Dedifferentiated amniotic fluid mesenchymal stem cell (primary cell): ENCODE data around the gene KCNQ4.

Source experiments
- DNase-seq: peaks from one replicate; pipeline ENCODE4 v3.0.0-alpha.2; 2016; ENCODE audit errors: extremely low spot score

KCNQ4 gene

GRCh38 chr1:40838980-40839942 is 55.7 kb downstream of the KCNQ4 start:
- no peak for DNase-seq

DNA sequence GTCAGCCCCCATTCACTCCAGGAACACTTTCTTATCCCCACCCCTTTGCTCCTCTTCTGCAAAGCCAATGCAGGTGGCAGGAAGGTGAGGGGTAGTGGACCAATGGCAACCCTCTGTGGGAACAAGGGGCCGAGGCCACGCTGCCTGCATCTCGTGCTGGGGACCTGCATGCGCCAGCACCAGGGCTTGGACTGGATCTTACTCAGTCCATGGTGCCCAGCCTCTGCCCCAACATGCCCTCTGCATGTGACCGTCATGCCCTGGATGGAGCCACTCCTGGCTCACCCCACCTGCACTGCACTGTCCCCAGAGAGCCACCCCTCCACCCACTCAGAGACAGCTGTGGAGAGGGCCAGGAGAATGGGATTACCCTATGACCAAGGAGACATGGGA is 56.4 kb downstream of the KCNQ4 start:
- no peak for DNase-seq

DNA sequence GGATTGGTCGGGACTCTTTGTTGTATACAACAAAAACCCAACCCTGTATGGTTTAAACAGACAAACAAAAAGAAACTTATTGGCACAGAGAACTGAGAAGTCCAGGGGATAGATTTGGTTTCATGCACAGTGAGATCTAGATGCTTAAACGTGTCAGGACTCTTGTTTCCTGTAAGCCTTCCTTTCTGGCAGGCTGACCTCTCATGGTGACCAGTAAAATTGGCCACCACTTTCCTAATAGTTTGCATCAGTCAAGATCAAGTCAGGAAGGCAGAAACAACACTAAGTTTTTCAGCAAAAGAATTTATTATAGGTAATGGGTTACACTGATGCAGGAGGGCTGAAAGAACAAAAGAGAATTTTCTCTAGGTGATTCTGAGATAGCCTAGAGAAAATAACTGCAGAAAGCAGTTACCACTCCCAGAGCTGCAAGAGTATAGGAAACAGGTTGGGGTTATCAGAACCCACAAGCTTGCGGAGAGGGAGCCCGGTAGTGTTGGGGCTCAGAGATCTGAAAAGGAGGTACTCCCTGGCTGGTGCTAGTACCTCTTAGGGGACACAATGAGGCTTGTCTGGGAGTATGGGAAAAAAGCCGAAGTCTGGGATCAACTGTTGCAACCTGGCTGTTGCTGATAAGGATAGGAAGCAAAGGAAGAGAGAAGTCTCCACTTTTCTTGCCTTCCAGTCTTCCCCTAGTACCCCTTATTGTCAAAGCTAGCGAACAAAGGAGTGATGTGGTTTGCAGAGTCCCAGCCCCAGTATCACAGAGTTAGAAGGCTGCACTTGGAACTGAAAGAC is 57.1 kb downstream of the KCNQ4 start:
- DNase-seq, result no peak

- no peak for DNase-seq
These were observed 58.0 kb downstream of the KCNQ4 start for GRCh38 chr1:40841602-40842001.

DNA sequence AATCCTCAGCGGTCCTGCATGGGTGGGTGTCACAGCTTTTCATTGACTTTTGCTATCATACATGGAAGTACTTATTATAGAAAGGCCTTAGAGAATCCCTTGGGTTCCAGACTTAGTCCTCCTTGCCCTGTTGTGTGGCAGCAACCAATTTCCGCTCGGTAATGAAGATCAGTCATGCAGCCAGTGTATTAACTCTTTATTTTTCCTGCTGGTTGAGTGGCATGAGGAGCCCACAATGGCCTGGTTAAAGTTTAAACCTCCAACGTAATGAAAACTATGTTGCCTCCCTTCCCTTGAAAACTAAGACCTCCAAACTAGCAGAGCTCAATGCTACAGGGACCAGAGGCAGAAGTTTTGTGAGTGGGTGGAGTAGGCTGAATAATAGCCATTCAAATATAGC is 58.6 kb downstream of the KCNQ4 start:
- DNase-seq, result no peak

- no peak for DNase-seq
These were observed 59.1 kb downstream of the KCNQ4 start for GRCh38 chr1:40842691-40843090.

DNA sequence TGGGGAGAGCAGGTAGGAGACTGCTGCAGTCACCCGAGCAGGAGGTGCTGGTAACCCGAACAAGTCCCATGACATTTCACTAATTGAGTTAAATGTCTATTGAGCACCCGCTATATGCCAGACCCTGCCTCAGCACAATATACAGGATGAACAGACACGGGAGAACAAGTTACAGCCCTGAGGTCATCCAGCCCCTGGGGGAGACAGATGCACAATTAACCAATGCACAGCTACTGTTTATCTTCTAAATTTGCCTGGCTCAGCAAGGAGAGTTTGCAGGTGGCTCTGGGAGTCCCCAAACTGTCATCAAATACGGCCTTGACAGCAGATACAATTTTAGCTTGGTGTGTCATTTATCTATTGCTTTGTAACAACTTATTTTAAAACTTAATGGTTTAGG is 60.5 kb downstream of the KCNQ4 start:
- no peak for DNase-seq

- no peak for DNase-seq
These were observed 61.6 kb downstream of the KCNQ4 start for GRCh38 chr1:40844887-40845878.

GRCh38 chr1:40845895-40846294 is 62.3 kb downstream of the KCNQ4 start:
- DNase-seq, result no peak

DNA sequence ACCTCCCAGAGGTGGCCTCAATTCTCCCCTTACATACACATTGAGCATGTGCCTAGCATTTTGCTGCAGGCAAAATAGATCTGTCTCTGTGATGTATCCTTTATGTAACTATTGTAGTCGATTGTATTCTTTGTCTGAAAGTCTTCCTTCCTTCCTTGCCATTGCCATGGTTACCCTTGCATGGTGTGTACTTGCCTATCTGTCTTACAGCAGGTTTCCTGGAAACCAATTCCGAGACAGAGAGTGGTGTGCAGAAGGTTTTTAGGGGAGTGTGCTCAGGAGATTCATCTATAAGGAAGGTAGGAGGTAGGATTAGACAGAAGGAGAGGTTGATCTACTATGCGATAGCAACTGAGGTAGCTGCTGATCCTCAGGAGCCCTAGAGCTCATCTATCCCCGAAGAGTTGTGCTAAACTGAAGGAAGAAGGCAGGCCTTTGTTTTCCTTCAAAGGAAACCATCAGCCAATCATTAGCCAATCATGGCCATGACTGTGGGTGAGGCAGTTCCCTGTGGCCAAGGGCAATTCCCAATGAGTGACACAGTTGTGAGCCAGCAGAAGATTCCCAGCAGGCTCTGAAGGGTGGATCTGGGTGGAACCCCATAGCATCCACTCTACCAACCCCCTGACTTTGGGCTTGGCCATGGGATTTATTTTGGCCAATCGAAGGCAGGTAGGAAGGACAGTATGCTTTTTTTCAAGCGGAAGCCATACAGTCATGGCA is 63.6 kb downstream of the KCNQ4 start:
- DNase-seq, result no peak

DNA sequence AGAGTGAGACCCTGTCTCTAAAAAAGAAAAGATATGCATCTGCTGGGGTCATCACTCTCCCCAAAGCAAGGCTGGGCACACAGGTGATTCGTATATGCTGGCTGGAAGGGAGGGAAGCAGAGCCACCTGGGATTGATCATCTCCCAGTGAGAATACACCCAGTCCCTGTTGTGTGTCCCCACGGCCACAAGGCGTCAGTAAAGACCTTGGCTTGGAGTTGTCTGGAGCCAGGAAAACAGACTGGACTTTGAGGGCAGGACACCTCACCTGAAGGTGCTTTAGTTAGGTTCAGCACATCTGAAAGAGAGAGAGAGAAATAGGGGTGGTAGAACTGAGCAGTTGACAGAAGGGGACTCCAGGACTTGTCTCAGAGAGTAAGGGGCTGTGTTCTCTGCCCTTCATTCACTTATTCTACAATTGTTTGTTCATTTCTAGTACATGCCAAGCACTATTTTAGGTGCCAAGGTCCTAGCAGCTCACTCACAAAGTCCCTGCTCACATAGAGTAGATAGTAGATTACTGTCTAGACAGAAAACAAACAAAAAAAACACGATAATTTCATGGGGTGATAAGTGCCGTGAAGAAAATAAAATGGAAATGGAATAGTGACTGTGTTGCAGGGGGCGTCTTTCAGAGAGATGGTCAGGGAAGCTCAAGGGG is 65.1 kb downstream of the KCNQ4 start:
- peak; percentile 55 for DNase-seq

DNA sequence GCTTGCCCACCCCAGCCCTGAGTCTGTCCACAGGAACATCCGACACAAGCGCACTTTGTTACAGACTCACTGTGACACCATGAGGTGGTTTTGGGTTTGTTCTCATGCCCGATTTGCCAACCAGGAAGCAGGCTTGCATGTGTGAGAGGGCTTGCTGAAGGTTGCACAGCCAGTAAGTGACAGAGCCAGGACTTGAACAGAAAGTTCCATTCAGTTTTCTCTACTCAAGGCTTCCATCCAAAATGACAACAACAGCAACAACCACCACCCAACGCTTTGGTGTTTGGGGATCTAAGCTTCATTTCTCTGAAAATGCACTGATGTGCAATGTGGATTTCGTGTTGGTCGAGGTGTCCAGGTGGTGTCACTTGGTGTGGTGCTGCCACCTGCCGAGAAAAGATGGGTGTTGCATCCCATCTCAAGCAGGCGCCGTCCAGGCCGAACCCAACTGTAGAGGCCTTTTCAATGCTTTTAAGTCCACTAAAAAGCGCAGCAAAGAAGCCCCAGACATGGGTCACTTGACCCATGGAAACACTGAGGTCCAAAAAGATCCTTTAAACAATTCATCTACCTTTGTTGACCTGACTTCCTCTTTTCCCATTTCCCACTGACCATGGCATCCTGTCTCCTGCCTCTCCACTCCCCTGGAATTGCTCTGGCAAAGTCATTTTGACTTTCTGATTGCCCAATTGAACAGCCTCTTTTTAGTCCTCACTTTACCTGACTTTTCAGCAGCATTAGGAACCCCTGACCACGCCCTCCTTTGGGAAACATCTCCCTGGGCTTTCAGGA is 66.4 kb downstream of the KCNQ4 start:
- peak; percentile 55 for DNase-seq

DNA sequence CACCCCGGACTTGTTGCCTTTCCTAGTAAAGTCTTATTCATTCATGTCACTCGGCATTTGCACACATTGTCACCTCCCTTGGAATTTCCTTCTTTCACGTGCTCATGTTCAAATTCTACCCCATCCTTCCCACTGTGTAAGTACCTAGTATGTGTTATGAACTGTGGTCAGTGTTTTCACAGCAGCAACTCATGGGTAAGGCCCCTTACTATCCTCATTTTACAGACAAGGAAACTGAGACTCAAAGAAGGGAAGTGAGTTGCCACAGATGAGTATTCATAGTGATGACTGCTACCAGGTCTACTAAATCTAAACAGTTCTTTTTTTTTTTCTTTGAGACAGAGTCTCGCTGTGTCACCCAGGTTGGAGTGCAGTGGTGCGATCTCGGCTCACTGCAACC is 68.1 kb downstream of the KCNQ4 start:
- no peak for DNase-seq

- no peak for DNase-seq
These were observed 69.7 kb downstream of the KCNQ4 start for GRCh38 chr1:40853113-40853884.

DNA sequence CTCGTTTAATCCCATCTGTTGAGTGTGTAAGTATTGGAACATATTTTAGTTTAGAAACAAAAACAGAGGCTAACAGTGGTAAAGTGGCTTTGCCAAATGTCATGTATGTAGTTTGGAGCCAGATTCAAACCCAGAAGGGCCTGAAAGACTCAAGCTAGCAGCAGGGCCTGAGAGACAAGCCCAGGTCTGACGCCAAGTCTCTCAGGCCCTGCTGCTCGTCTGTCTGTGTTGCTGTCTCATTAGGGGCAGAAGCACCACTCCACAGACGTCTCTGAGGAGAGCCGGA is 70.2 kb downstream of the KCNQ4 start:
- no peak for DNase-seq

DNA sequence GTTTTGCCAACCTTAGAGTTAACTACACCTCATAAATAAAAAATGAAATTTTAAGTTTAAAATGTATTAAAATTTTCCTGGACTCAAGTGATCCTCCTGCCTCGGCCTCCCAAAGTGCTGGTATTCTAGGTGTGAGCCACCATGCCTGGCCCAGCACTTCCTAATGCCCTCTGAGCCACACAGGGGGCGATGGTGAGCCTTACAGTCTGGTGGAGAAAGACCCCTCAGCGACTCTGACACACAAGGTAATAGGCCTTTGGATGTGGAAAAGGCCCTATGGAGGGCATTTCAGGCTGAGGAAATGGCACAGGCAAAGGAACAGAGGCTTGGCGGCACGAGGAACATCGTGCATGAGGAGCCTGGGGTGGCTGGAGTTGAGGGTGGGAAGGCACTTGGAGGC is 71.9 kb downstream of the KCNQ4 start:
- DNase-seq, result no peak

GRCh38 chr1:40856116-40856515 is 72.5 kb downstream of the KCNQ4 start:
- no peak for DNase-seq

GRCh38 chr1:40856656-40857302 is 73.2 kb downstream of the KCNQ4 start:
- DNase-seq, result no peak

- no peak for DNase-seq
These were observed 74.2 kb downstream of the KCNQ4 start for GRCh38 chr1:40857737-40858136.
